ENCODE measurements around the gene CST8.

CST8 gene

GRCh38 chr20:23509247-23509913 is 18.5 kb downstream of the CST8 start:
- DNase-seq (ENCODE audit: low read depth) = no peak
- no peak overlapping the region for H3K4me3 ChIP-seq (ENCODE audit: low read depth, low read length)
- TF ChIP-seq CTCF (conservative IDR thresholded peaks at IDR 0.05; ENCODE audit: low read depth, low read length) = no peak

GRCh38 chr20:23510000-23510590 is 19.2 kb downstream of the CST8 start:
- no peak for TF ChIP-seq CTCF (conservative IDR thresholded peaks at IDR 0.05; ENCODE audit: low read depth, low read length)
- no peak overlapping the region for H3K4me3 ChIP-seq (ENCODE audit: low read depth, low read length)
- no peak for DNase-seq (ENCODE audit: low read depth)

- TF ChIP-seq CTCF (conservative IDR thresholded peaks at IDR 0.05; ENCODE audit: low read depth, low read length) = no peak
- no peak overlapping the region for H3K4me3 ChIP-seq (ENCODE audit: low read depth, low read length)
- DNase-seq (ENCODE audit: low read depth) = no peak
Measured at GRCh38 chr20:23513164-23513563, 22.2 kb downstream of the CST8 start.

- no peak for TF ChIP-seq CTCF (conservative IDR thresholded peaks at IDR 0.05; ENCODE audit: low read depth, low read length)
- no peak overlapping the region for H3K4me3 ChIP-seq (ENCODE audit: low read depth, low read length)
- DNase-seq (ENCODE audit: low read depth) = no peak
Measured at GRCh38 chr20:23514848-23515247, 23.9 kb downstream of the CST8 start.

- no peak overlapping the region for H3K4me3 ChIP-seq (ENCODE audit: low read depth, low read length)
- DNase-seq (ENCODE audit: low read depth) = peak; percentile 8
- TF ChIP-seq CTCF (conservative IDR thresholded peaks at IDR 0.05; ENCODE audit: low read depth, low read length) = no peak
Measured at GRCh38 chr20:23515250-23515939, 24.5 kb downstream of the CST8 start.

- no peak for TF ChIP-seq CTCF (conservative IDR thresholded peaks at IDR 0.05; ENCODE audit: low read depth, low read length)
- DNase-seq (ENCODE audit: low read depth) = no peak
- H3K4me3 ChIP-seq (ENCODE audit: low read depth, low read length) = no peak overlapping the region
Measured at GRCh38 chr20:23517719-23518118, 26.8 kb downstream of the CST8 start.
